HepG2 (cell line): ENCODE data around the gene POLR1E. TPM values are rescaled to one million over a fixed set of nuclear protein-coding genes. Genes with fewer than 3 reads are reported as not detected.

Experiments used
- CHD4 ChIP-seq: fragments of 200-600 bp; sonication (generic); IDR thresholded peaks from 2 replicates; pipeline ENCODE4 v1.7.0; 2017; ENCODE audit warnings: mild to moderate bottlenecking, low read length, borderline replicate concordance
- HNRNPUL1 ChIP-seq: fragments of 200-400 bp; formaldehyde crosslinking; IDR thresholded peaks from 2 replicates; pipeline ENCODE4 v1.6.1; 2017; ENCODE audit warnings: low read depth, mild to moderate bottlenecking, low read length, moderate library complexity
- KLF15 ChIP-seq: sonication (generic); formaldehyde crosslinking; IDR thresholded peaks from 2 replicates; pipeline ENCODE4 v1.8.1; 2023; ENCODE audit warnings: borderline replicate concordance, mild to moderate bottlenecking, inconsistent platforms, missing genetic modification reagents, mixed read lengths
- MEIS2 ChIP-seq: sonication (generic); formaldehyde crosslinking; IDR thresholded peaks from 2 replicates; pipeline ENCODE4 v1.9.0; 2021; ENCODE audit warnings: mild to moderate bottlenecking, missing genetic modification reagents
- MIER2 ChIP-seq: IDR thresholded peaks from 2 replicates; pipeline ENCODE4 v1.6.1; 2016; ENCODE audit warnings: missing biosample characterization, missing genetic modification reagents
- REST ChIP-seq, 2 experiments: IDR thresholded peaks; 2 replicates each; pipeline ENCODE4 v1.6.1; 2011 to 2012; ENCODE audit warnings: low read length in 2 of 2, borderline replicate concordance in 1 of 2, low read depth in 1 of 2, mild to moderate bottlenecking in 1 of 2, moderate library complexity in 1 of 2
- SIX1 ChIP-seq: sonication (generic); formaldehyde crosslinking; IDR thresholded peaks from 2 replicates; pipeline ENCODE4 v1.4.0; 2020; ENCODE audit warnings: missing genetic modification reagents, borderline replicate concordance
- SRY ChIP-seq: sonication (generic); formaldehyde crosslinking; IDR thresholded peaks from 2 replicates; pipeline ENCODE4 v1.8.0; 2022; ENCODE audit warnings: mild to moderate bottlenecking, missing genetic modification reagents
- ZFP36L1 ChIP-seq: sonication (generic); formaldehyde crosslinking; IDR thresholded peaks from 2 replicates; pipeline ENCODE4 v1.8.0; 2022; ENCODE audit warnings: mild to moderate bottlenecking, missing genetic modification reagents, moderate library complexity
- ZNF230 ChIP-seq: sonication (generic); formaldehyde crosslinking; IDR thresholded peaks from 2 replicates; pipeline ENCODE4 v1.4.0; 2020; ENCODE audit warnings: mild to moderate bottlenecking, missing genetic modification reagents
- ZNF501 ChIP-seq: sonication (generic); formaldehyde crosslinking; IDR thresholded peaks from 2 replicates; pipeline ENCODE4 v1.5.1; 2020; ENCODE audit warnings: mild to moderate bottlenecking, moderate library complexity, missing genetic modification reagents
- ZNF629 ChIP-seq: sonication (generic); formaldehyde crosslinking; conservative IDR thresholded peaks from 2 replicates; pipeline ENCODE4 v1.5.0; 2020; ENCODE audit warnings: missing genetic modification reagents
- ZNF740 ChIP-seq: sonication (generic); formaldehyde crosslinking; IDR thresholded peaks from 2 replicates; pipeline ENCODE4 v1.4.0; 2020; ENCODE audit warnings: missing genetic modification reagents
- ZNF784 ChIP-seq: sonication (generic); formaldehyde crosslinking; IDR thresholded peaks from 2 replicates; pipeline ENCODE4 v1.5.1; 2020; ENCODE audit warnings: missing genetic modification reagents, mild to moderate bottlenecking, borderline replicate concordance
- ZNF790 ChIP-seq: sonication (generic); formaldehyde crosslinking; IDR thresholded peaks from 2 replicates; pipeline ENCODE4 v1.8.0; 2022; ENCODE audit warnings: missing genetic modification reagents, mild to moderate bottlenecking, borderline replicate concordance
- polyA plus RNA-seq, 8 experiments: library from polyadenylated mRNA; depleted of rRNA in 3 of 8; stranded (reverse) in 7 of 8; unstranded in 1 of 8; fragments of >200 nt; fragmentation: Illumina TruSeq in 4 of 8; extraction: Trizol in 4 of 8; gene quantifications; 2 replicates each; pipeline versions ENCODE4 v1.2.1 to v1.2.3, GENCODE V29; 2011 to 2016; ENCODE audit warnings: low read depth in 4 of 8, missing spikeins in 1 of 8, mixed read lengths in 1 of 8; ENCODE audit not compliant: insufficient read depth in 1 of 8
- total RNA-seq, 5 experiments: library from RNA; depleted of rRNA; stranded (reverse); fragments of >200 nt; fragmentation: Illumina TruSeq; extraction: Trizol; gene quantifications; 2 replicates each; pipeline ENCODE4 v1.2.3, GENCODE V29; 2016; ENCODE audit warnings: low read depth in 1 of 5
- TF ChIP-seq, protein P1 (sequence below): sonication (generic); formaldehyde crosslinking; conservative IDR thresholded peaks from 2 replicates; pipeline ENCODE4 v1.8.0; 2022; ENCODE audit warnings: missing genetic modification reagents
- TF ChIP-seq, protein P2 (sequence below): sonication (generic); formaldehyde crosslinking; IDR thresholded peaks from 2 replicates; pipeline ENCODE4 v1.5.1; 2020; ENCODE audit warnings: mild to moderate bottlenecking, missing genetic modification reagents, moderate library complexity

The POLR1E gene
- total and polyA plus RNA-seq, 2 of the 13 experiments (the other 11 are each of a cell fraction or from before 2014, with no cell fraction given), result 23.0 to 37.8 TPM

DNA sequence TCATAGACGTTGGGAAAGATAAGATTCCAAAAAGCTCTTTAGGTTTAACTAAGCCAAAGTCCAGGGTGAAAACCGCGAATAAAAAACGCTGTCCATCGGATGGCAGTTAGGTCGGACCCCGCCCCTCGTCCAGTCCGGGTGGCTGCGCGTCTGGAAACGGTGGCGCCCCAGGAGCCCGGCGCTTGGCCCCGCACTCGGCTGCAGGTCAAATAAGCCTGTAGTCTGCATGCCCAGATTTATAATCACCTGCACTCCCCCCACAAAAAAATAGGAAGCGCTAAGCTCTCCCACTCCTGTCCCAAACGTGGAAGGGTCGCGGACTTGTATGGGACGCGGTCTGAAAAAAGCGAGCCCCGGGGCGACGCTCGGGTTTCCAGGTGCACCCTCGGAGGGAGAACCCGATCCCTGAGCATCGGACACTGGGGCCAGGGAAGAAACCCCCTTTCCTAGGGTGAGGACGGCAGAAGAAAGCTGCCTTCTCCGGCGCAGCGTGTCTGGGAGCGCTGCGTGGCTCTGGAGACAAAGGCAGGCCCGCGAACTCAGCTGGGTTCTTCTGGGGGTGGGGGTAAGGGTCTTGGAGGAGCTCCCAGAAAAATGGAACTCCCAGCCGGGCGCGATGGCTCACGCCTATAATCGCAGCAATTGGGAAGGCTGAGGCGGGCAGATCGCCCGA lies 19.6 kb upstream of the POLR1E start (continued):
- 0 out of 4 replicates have a peak, but pooled peaks of 1 of the 2 experiments have one; percentile 67 for TF ChIP-seq REST (IDR thresholded peaks at IDR 0.05; ENCODE audit: borderline replicate concordance in 1 of 2, low read depth in 1 of 2, low read length in 2 of 2)
- TF ChIP-seq, protein P1, sequence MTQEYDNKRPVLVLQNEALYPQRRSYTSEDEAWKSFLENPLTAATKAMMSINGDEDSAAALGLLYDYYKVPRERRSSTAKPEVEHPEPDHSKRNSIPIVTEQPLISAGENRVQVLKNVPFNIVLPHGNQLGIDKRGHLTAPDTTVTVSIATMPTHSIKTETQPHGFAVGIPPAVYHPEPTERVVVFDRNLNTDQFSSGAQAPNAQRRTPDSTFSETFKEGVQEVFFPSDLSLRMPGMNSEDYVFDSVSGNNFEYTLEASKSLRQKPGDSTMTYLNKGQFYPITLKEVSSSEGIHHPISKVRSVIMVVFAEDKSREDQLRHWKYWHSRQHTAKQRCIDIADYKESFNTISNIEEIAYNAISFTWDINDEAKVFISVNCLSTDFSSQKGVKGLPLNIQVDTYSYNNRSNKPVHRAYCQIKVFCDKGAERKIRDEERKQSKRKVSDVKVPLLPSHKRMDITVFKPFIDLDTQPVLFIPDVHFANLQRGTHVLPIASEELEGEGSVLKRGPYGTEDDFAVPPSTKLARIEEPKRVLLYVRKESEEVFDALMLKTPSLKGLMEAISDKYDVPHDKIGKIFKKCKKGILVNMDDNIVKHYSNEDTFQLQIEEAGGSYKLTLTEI (CRISPR knock-in tag), result no peak
- TF ChIP-seq ZNF784 (CRISPR knock-in tag), result 0 out of 2 replicates have a peak, but pooled peaks have one; percentile 5
- TF ChIP-seq ZNF740 (CRISPR knock-in tag), result no peak
- TF ChIP-seq KLF15 (CRISPR knock-in tag), result 0 out of 2 replicates have a peak, but pooled peaks have one; percentile 52
- TF ChIP-seq ZNF230 (CRISPR knock-in tag), result peak; percentile 68; the same call in 1 of the 2 replicates
- peak; percentile 20; the same call in 1 of the 2 replicates for TF ChIP-seq MEIS2 (CRISPR knock-in tag)
- TF ChIP-seq ZNF629 (CRISPR knock-in tag), result 0 out of 2 replicates have a peak, but pooled peaks have one; percentile 43
- TF ChIP-seq SIX1 (CRISPR knock-in tag), result no peak
- TF ChIP-seq HNRNPUL1, result no peak
- TF ChIP-seq, protein P2, sequence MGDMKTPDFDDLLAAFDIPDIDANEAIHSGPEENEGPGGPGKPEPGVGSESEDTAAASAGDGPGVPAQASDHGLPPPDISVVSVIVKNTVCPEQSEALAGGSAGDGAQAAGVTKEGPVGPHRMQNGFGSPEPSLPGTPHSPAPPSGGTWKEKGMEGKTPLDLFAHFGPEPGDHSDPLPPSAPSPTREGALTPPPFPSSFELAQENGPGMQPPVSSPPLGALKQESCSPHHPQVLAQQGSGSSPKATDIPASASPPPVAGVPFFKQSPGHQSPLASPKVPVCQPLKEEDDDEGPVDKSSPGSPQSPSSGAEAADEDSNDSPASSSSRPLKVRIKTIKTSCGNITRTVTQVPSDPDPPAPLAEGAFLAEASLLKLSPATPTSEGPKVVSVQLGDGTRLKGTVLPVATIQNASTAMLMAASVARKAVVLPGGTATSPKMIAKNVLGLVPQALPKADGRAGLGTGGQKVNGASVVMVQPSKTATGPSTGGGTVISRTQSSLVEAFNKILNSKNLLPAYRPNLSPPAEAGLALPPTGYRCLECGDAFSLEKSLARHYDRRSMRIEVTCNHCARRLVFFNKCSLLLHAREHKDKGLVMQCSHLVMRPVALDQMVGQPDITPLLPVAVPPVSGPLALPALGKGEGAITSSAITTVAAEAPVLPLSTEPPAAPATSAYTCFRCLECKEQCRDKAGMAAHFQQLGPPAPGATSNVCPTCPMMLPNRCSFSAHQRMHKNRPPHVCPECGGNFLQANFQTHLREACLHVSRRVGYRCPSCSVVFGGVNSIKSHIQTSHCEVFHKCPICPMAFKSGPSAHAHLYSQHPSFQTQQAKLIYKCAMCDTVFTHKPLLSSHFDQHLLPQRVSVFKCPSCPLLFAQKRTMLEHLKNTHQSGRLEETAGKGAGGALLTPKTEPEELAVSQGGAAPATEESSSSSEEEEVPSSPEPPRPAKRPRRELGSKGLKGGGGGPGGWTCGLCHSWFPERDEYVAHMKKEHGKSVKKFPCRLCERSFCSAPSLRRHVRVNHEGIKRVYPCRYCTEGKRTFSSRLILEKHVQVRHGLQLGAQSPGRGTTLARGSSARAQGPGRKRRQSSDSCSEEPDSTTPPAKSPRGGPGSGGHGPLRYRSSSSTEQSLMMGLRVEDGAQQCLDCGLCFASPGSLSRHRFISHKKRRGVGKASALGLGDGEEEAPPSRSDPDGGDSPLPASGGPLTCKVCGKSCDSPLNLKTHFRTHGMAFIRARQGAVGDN (CRISPR knock-in tag), result peak; percentile 74
- peak; percentile 72; the same call in 1 of the 2 replicates for TF ChIP-seq SRY
- peak; percentile 72; the same call in 1 of the 2 replicates for TF ChIP-seq CHD4
- TF ChIP-seq ZFP36L1 (CRISPR knock-in tag), result no peak
- no peak for TF ChIP-seq MIER2 (CRISPR knock-in tag)
- TF ChIP-seq ZNF790 (CRISPR knock-in tag), result no peak
- peak; percentile 85 for TF ChIP-seq ZNF501 (CRISPR knock-in tag)
